Measurements from ENCODE around the gene MAN1A2.

DNA sequence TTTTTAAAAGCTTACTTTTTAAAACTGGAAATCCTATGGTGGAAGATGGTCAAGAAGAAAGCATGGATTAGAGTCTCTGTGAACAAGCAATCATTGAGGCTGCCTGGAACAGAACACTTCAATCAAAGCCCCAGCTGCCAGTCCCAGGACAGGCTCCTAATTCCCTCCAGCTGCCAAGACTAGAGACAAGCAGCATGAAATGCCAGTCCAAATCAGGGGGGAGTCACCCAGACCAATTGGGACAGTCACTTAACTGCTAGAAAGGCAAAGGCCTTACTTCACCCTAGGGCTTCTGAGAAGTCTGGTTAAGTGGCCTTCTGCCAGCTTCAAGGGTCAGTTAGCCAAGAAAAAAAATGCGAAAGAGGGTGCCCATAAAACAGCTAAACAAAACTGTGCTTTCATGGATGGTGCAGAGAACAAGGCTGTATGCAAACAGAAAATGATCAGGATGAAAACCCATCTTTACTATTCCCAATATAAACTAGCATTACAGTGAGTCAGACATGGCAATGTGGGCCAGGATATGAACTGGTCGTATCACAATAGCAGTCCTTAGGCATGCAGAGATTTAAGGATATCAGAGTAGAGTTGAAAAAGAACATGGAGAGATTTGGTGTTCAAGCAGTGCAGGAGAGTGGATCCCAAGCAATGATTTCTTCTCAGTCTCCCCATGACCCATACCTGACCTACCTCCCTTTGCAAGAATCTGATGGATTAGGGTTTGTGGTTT lies 31.0 kb upstream of the MAN1A2 start:
- TF ChIP-seq, protein P1, sequence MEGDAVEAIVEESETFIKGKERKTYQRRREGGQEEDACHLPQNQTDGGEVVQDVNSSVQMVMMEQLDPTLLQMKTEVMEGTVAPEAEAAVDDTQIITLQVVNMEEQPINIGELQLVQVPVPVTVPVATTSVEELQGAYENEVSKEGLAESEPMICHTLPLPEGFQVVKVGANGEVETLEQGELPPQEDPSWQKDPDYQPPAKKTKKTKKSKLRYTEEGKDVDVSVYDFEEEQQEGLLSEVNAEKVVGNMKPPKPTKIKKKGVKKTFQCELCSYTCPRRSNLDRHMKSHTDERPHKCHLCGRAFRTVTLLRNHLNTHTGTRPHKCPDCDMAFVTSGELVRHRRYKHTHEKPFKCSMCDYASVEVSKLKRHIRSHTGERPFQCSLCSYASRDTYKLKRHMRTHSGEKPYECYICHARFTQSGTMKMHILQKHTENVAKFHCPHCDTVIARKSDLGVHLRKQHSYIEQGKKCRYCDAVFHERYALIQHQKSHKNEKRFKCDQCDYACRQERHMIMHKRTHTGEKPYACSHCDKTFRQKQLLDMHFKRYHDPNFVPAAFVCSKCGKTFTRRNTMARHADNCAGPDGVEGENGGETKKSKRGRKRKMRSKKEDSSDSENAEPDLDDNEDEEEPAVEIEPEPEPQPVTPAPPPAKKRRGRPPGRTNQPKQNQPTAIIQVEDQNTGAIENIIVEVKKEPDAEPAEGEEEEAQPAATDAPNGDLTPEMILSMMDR (IDR thresholded peaks at IDR 0.05) = no peak
- TF ChIP-seq POLR2A (IDR thresholded peaks at IDR 0.05) (no peak), POLR2AphosphoS5 (IDR thresholded peaks at IDR 0.05) (no peak)

Measured in prostate gland (tissue), 2 donors.